Measurements from ENCODE around the gene SKA1.
"Not testable (repeated sequence)": the region's sequence is repeated elsewhere in the genome, so short reads cannot be mapped to it uniquely, and the experiment has no call there.

The SKA1 gene

GRCh38 chr18:50429207-50429948 lies 54.5 kb downstream of the SKA1 start:
- DNase-seq (ENCODE audit: low spot score), result no peak

- DNase-seq (ENCODE audit: low spot score), result peak; percentile 30
These were observed 58.1 kb downstream of the SKA1 start for GRCh38 chr18:50432915-50433314.

GRCh38 chr18:50436742-50437141 lies 61.9 kb downstream of the SKA1 start:
- DNase-seq (ENCODE audit: low spot score), result not testable (repeated sequence)

GRCh38 chr18:50439460-50440015 lies 64.7 kb downstream of the SKA1 start:
- DNase-seq (ENCODE audit: low spot score), result no peak

GRCh38 chr18:50441016-50441415 lies 66.2 kb downstream of the SKA1 start:
- DNase-seq (ENCODE audit: low spot score), result peak; percentile 64

GRCh38 chr18:50441501-50441900 lies 66.7 kb downstream of the SKA1 start:
- DNase-seq (ENCODE audit: low spot score), result peak; percentile 72
